ENCODE measurements around the gene SYT9.

Gene SYT9

DNA sequence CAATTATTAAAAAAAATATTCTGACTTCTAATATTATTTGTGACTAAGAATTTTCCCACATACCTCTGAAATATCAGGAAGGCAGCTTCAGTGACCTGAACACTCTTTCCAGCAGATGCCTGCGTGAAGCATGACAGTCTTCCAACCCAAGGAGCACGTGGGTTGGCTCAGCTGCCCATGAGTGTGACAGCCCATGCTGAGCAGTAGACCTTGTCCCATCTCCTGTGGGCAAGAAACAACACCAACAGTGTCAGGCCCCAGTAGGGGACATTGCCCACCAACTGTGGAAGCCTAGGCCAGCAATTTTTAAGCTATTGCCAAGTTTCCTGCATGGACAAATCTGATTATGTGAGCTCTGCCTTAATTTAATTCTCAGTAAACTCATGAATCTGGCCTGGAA lies 167.2 kb downstream of the SYT9 start:
- POLR2A ChIA-PET, result no interaction called here
- H3K9me3 ChIP-seq (ENCODE audit: control insufficient read depth, insufficient read depth, low read depth, low read length), result no peaks in the 10 kb centered on the region
- H3K36me3 ChIP-seq (ENCODE audit: control insufficient read depth in 2 of 2, insufficient read depth in 1 of 2, low read length in 2 of 2), result peaks cover 0 to 27% of the 10 kb centered on the region in 2 experiments; a peak in 1 of 3 replicates
- TF ChIP-seq ZNF174 (tag by site-specific recombination; IDR thresholded peaks at IDR 0.05) (no peak), ZNF24 (tag by site-specific recombination; IDR thresholded peaks at IDR 0.05) (no peak), ZIC2 (tag by site-specific recombination; IDR thresholded peaks at IDR 0.05) (peak; percentile 72), HOXC10 (CRISPR knock-in tag; IDR thresholded peaks at IDR 0.05) (no peak), BCL11A (tag by site-specific recombination; IDR thresholded peaks at IDR 0.05; ENCODE audit: low read depth) (no peak)
- peaks cover 3% of the 10 kb centered on the region; the same call in 1 of the 2 replicates for H3K4me1 ChIP-seq (ENCODE audit: control insufficient read depth, insufficient read depth, low read length)
- CTCF ChIA-PET, result no interaction called here
- no peak overlapping the region for H3K4me3 ChIP-seq (ENCODE audit: low read depth, low read length)
- no peak overlapping the region for H3K27ac ChIP-seq (ENCODE audit: extremely low read depth, low read depth, low read length)

DNA sequence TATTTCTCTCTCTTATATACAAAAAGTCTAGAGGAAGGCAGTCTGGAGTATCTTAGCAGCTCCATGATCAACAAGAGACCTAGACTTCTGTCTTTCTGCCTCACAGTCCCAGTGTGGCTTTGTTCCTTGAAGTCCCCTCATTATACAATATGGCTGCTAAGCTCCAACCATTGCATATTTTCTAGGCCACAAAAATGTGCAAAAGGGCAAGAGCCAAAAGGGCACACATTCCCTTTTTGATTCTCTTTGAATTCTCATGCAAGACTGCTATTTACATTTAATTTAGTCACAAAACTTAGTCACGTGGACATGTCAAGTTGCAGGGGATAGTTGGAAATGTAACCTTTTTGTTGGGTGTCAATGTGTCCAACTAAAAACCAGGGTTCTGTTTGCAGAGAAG lies 169.4 kb downstream of the SYT9 start:
- CTCF ChIA-PET, result no interaction called here
- no peaks in the 10 kb centered on the region for H3K9me3 ChIP-seq (ENCODE audit: control insufficient read depth, insufficient read depth, low read depth, low read length)
- H3K4me3 ChIP-seq (ENCODE audit: low read depth, low read length), result no peak overlapping the region
- H3K36me3 ChIP-seq (ENCODE audit: control insufficient read depth in 2 of 2, insufficient read depth in 1 of 2, low read length in 2 of 2), result peaks cover 0 to 34% of the 10 kb centered on the region in 2 experiments; a peak in 1 of 3 replicates
- TF ChIP-seq ZNF560 (tag by site-specific recombination; IDR thresholded peaks at IDR 0.05; ENCODE audit: borderline replicate concordance), result no peak
- TF ChIP-seq HOXA7 (CRISPR knock-in tag; IDR thresholded peaks at IDR 0.05; ENCODE audit: borderline replicate concordance), result no peak
- TF ChIP-seq ZNF629 (tag by site-specific recombination; IDR thresholded peaks at IDR 0.05), result no peak
- TF ChIP-seq ZNF600 (tag by site-specific recombination; IDR thresholded peaks at IDR 0.05), result no peak
- no peak for TF ChIP-seq ZNF302 (tag by site-specific recombination; IDR thresholded peaks at IDR 0.05; ENCODE audit: low read depth)
- no peak for TF ChIP-seq ZNF621 (tag by site-specific recombination; IDR thresholded peaks at IDR 0.05)
- TF ChIP-seq ZNF366 (tag by site-specific recombination; conservative IDR thresholded peaks at IDR 0.05), result no peak
- no peak for TF ChIP-seq GLIS2 (tag by site-specific recombination; IDR thresholded peaks at IDR 0.05)
- TF ChIP-seq ZNF777 (tag by site-specific recombination; IDR thresholded peaks at IDR 0.05; ENCODE audit: borderline replicate concordance), result no peak
- POLR2A ChIA-PET, result no interaction called here
- H3K27ac ChIP-seq (ENCODE audit: extremely low read depth, low read depth, low read length), result no peak overlapping the region
- no peaks in the 10 kb centered on the region for H3K4me1 ChIP-seq (ENCODE audit: control insufficient read depth, insufficient read depth, low read length)

DNA sequence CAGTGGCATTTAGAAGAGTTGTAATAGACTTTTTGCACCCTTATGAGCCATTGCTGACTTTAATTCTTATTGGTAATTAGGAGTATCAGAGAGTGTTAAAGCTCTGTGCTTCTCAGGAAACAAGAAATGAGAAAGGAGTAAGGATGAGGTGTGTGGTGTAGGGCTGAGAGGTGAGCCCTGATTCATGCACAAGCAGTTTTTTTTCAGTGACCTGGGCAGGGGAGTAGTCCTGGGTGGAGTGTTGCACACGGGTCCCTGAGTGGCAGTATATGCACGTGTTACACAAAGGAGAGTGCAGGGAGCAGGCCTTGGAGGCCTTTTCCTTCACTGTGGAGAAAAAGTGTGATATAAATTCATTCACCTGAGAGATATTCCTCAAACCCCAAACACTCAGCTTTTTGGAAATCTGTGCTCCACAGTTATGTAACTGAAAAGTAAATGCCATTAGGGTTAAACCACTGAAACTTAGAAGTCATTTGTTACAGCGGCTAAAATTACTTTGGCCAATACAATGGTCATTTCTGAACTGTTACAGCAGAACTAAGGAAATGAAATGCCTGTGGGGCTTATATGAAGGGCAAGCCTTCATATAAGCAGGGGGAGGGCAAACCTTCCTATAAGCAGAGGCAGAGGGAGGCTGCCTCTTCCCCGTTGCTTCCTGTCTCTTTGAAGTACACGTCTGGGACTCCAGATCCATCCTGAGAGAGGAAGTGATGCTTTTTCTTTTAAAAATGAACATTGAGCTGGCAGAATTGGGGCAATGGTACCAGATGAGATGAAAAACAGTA lies 171.0 kb downstream of the SYT9 start:
- CTCF ChIA-PET, result no interaction called here
- H3K4me3 ChIP-seq (ENCODE audit: low read depth, low read length), result no peak overlapping the region
- peaks cover 0 to 39% of the 10 kb centered on the region in 2 experiments; a peak in 1 of 3 replicates for H3K36me3 ChIP-seq (ENCODE audit: control insufficient read depth in 2 of 2, insufficient read depth in 1 of 2, low read length in 2 of 2)
- no peaks in the 10 kb centered on the region for H3K4me1 ChIP-seq (ENCODE audit: control insufficient read depth, insufficient read depth, low read length)
- H3K27ac ChIP-seq (ENCODE audit: extremely low read depth, low read depth, low read length), result no peak overlapping the region
- POLR2A ChIA-PET, result no interaction called here
- TF ChIP-seq ZNF202 (tag by site-specific recombination; IDR thresholded peaks at IDR 0.05; ENCODE audit: borderline replicate concordance) (no peak), ZNF664 (tag by site-specific recombination; IDR thresholded peaks at IDR 0.05) (no peak), ZNF146 (tag by site-specific recombination; IDR thresholded peaks at IDR 0.05) (no peak)
- TF ChIP-seq, protein P1, sequence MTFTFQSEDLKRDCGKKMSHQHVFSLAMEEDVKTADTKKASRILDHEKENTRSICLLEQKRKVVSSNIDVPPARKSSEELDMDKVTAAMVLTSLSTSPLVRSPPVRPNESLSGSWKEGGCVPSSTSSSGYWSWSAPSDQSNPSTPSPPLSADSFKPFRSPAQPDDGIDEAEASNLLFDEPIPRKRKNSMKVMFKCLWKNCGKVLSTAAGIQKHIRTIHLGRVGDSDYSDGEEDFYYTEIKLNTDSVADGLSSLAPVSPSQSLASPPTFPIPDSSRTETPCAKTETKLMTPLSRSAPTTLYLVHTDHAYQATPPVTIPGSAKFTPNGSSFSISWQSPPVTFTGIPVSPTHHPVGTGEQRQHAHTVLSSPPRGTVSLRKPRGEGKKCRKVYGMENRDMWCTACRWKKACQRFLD (tag by site-specific recombination; IDR thresholded peaks at IDR 0.05), result no peak
- TF ChIP-seq, protein P2, sequence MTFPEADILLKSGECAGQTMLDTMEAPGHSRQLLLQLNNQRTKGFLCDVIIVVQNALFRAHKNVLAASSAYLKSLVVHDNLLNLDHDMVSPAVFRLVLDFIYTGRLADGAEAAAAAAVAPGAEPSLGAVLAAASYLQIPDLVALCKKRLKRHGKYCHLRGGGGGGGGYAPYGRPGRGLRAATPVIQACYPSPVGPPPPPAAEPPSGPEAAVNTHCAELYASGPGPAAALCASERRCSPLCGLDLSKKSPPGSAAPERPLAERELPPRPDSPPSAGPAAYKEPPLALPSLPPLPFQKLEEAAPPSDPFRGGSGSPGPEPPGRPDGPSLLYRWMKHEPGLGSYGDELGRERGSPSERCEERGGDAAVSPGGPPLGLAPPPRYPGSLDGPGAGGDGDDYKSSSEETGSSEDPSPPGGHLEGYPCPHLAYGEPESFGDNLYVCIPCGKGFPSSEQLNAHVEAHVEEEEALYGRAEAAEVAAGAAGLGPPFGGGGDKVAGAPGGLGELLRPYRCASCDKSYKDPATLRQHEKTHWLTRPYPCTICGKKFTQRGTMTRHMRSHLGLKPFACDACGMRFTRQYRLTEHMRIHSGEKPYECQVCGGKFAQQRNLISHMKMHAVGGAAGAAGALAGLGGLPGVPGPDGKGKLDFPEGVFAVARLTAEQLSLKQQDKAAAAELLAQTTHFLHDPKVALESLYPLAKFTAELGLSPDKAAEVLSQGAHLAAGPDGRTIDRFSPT (tag by site-specific recombination; IDR thresholded peaks at IDR 0.05), result no peak
- no peaks in the 10 kb centered on the region for H3K9me3 ChIP-seq (ENCODE audit: control insufficient read depth, insufficient read depth, low read depth, low read length)
